ENCODE measurements around the gene PRPF6.
"Not testable (repeated sequence)": the region's sequence is repeated elsewhere in the genome, so short reads cannot be mapped to it uniquely, and the experiment has no call there.

Gene PRPF6

GRCh38 chr20:63957004-63957689, 23.8 kb upstream of the PRPF6 start:
- peak; percentile 15 for TF ChIP-seq CTCF (IDR thresholded peaks at IDR 0.05; ENCODE audit: insufficient read depth, low read depth, low read length, missing control alignments)
- H3K4me3 ChIP-seq (ENCODE audit: low read length): peak overlapping the region; percentile 57
- peak; percentile 69 for DNase-seq (ENCODE audit: low read depth)

GRCh38 chr20:63957690-63958441, 23.1 kb upstream of the PRPF6 start:
- DNase-seq (ENCODE audit: low read depth): peak; percentile 63
- TF ChIP-seq CTCF (IDR thresholded peaks at IDR 0.05; ENCODE audit: insufficient read depth, low read depth, low read length, missing control alignments): no peak
- H3K4me3 ChIP-seq (ENCODE audit: low read length): peak overlapping the region; percentile 57

DNA sequence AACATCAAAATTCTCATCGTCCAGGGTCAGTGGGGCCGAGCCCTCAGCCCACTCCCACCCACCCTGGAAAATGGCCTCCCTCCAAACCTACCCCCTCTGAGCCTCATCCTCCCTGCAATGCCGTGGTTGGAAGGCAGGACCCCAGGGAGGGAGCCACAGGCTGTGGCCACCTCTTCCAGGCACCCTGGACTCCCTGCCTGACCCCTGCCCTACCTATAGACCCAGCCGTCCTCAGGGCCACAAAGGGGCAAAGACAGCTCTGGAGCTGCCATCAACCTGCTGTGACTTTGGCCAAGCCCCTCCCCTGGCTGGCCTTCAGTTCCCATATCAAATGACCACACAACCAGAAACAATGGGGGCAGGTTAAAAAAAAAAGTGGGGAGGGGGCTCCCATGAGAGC, 22.5 kb upstream of the PRPF6 start:
- H3K4me3 ChIP-seq (ENCODE audit: low read length): no peak overlapping the region
- no peak for DNase-seq (ENCODE audit: low read depth)
- TF ChIP-seq CTCF (IDR thresholded peaks at IDR 0.05; ENCODE audit: insufficient read depth, low read depth, low read length, missing control alignments): no peak

DNA sequence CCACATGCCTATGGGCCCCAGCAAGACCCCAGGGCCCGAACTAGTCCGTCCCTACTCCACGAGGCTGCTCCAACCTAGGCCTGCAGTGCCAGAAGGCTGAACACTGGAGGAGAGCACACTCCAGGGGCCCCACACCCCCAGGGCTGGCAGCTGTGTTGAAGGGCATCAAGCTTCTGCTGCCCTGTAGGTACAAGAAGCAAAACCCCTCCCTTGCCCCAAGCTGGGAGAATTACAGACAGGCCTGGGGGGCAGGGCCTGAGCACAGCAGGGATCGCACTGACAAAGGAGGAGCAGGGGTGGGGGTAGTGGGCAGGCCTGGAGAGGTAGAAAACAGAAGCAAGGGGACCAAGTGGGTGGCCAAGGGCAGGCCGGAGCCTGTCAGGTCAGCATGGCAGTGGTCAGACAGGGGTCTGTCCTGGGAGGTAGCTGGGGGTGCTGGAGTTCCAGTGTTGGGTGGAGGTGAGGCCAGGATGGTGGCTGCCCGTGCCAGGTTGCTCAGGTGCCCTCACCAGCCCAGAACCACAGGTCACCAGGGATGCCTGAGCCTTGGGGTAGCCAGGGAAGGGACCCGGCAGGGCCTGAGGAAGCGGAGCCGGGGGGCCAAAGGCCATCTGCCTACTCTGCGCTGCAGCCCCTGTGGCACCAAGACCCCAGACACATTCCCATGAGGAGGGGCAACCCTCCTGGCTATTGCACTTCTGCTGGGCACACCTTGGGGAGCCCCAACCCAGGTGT, 21.8 kb upstream of the PRPF6 start:
- no peak for TF ChIP-seq CTCF (IDR thresholded peaks at IDR 0.05; ENCODE audit: insufficient read depth, low read depth, low read length, missing control alignments)
- H3K4me3 ChIP-seq (ENCODE audit: low read length): no peak overlapping the region
- DNase-seq (ENCODE audit: low read depth): no peak

DNA sequence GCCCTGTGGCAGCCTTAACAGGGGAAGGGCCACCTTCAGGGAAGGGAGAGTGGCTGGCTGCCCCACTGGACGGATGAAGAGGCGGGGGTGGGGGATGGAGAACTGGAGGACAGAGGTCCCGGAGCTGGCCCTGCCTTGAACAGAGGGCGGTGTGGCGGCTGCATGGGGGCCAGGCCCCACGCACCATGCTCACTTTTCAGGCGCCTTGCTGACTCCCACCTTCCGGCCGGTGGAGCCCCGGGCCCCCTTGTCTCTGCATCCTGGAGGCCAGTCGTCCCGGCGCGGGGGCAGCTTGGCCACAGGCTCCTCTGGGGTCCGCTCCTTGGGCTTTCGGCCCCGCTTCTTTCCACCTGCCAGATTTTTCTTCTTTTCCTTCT, 21.2 kb upstream of the PRPF6 start:
- no peak overlapping the region for H3K4me3 ChIP-seq (ENCODE audit: low read length)
- TF ChIP-seq CTCF (IDR thresholded peaks at IDR 0.05; ENCODE audit: insufficient read depth, low read depth, low read length, missing control alignments): no peak
- no peak for DNase-seq (ENCODE audit: low read depth)

GRCh38 chr20:63960654-63961621, 20.0 kb upstream of the PRPF6 start:
- not testable (repeated sequence) for H3K4me3 ChIP-seq (ENCODE audit: low read length); DNase-seq (ENCODE audit: low read depth)

Measured in epithelial cell of esophagus (primary cell).